Gastroesophageal sphincter (tissue), 4 donors: ENCODE data around the gene RPN1. TPM values are rescaled to one million over a fixed set of nuclear protein-coding genes. Genes with fewer than 3 reads are reported as not detected.

Source experiments
- ATAC-seq: fragments of 150-250 bp; one replicate; pipeline ENCODE4 v1.9.1; 2016; ENCODE audit warnings: mild to moderate bottlenecking, moderate library complexity
- H3K27ac ChIP-seq, 4 donors: fragments of 200-600 bp; sonication (generic) in 3 of 4; 1 replicate in 3 of 4; 2 replicates in 1 of 4; pipeline ENCODE4 v1.5.1; 2016 to 2019
- H3K27me3 ChIP-seq: fragments of 200-600 bp; sonication (generic); one replicate; pipeline ENCODE4 v1.5.1; 2019
- H3K36me3 ChIP-seq, 2 donors: fragments of 200-600 bp; sonication (generic); one replicate each; pipeline ENCODE4 v1.5.1; 2019; ENCODE audit warnings: control low read depth in 1 of 2
- H3K4me1 ChIP-seq, 3 donors: fragments of 200-600 bp; sonication (generic); 1 replicate in 2 of 3; 2 replicates in 1 of 3; pipeline ENCODE4 v1.5.1; 2016 to 2019; ENCODE audit warnings: control low read depth in 2 of 3
- H3K4me3 ChIP-seq, 2 donors: fragments of 200-600 bp; sonication (generic); one replicate each; pipeline ENCODE4 v1.5.1; 2019; ENCODE audit warnings: mild to moderate bottlenecking in 1 of 2, moderate library complexity in 1 of 2
- H3K9me3 ChIP-seq, 3 donors: fragments of 200-600 bp; sonication (generic); one replicate each; pipeline ENCODE4 v1.5.1; 2017 to 2019; ENCODE audit warnings: control low read depth in 2 of 3
- CTCF ChIP-seq, 4 experiments: fragments of 200-600 bp in 2 of 4; fragments of 450-650 bp in 2 of 4; sonication (generic) in 1 of 4; IDR thresholded peaks; one replicate each; pipeline ENCODE4 v1.5.1; 2017 to 2019; ENCODE audit warnings: antibody characterized with exemption in 4 of 4, mild to moderate bottlenecking in 2 of 4, moderate library complexity in 2 of 4
- EP300 ChIP-seq: sonication (generic); formaldehyde crosslinking; IDR thresholded peaks from one replicate; pipeline ENCODE4 v1.6.1; 2017; ENCODE audit warnings: antibody characterized with exemption, mild to moderate bottlenecking
- POLR2A ChIP-seq, 2 donors: fragments of 450-650 bp; IDR thresholded peaks; one replicate each; pipeline ENCODE4 v1.6.1; 2017; ENCODE audit warnings: antibody characterized with exemption in 2 of 2, mild to moderate bottlenecking in 2 of 2, moderate library complexity in 1 of 2
- POLR2AphosphoS5 ChIP-seq: sonication (generic); formaldehyde crosslinking; IDR thresholded peaks from one replicate; pipeline ENCODE4 v1.6.1; 2017; ENCODE audit warnings: antibody characterized with exemption
- WGBS, 2 donors: methylation state at CpG; one replicate each; pipeline ENCODE4 v1.1.5; 2018; ENCODE audit warnings: low coverage in 1 of 2; 5-methylcytosine and 5-hydroxymethylcytosine counted together
- total RNA-seq, 4 donors: library from RNA; depleted of rRNA; stranded (reverse); fragments of >200 nt; gene quantifications; one replicate each; pipeline ENCODE4 v1.1.0, GENCODE V29; 2016

RPN1 gene
- total RNA-seq, 4 donors from 2014 or later, result 144 to 243 (median 182) TPM

GRCh38 chr3:128605091-128606046, 45.2 kb downstream of the RPN1 start:
- no peak overlapping the region for H3K4me3 ChIP-seq
- no peak for TF ChIP-seq EP300
- no peak for TF ChIP-seq POLR2AphosphoS5
- no peak for TF ChIP-seq POLR2A (IDR thresholded peaks at IDR 0.05)
- no peak for TF ChIP-seq CTCF (IDR thresholded peaks at IDR 0.05)
- H3K27ac ChIP-seq, result no peak overlapping the region
- H3K27me3 ChIP-seq, result peaks cover 15% of the 10 kb centered on the region
- WGBS, 2 donors, result 53 to 76% methylated on average over 2 to 9 of the region's 11 CpGs
- H3K36me3 ChIP-seq, result no peaks in the 10 kb centered on the region
- peaks cover 0 to 13% (median 0%) of the 10 kb centered on the region in 3 donors for H3K4me1 ChIP-seq
- no peak for ATAC-seq
- no peaks in the 10 kb centered on the region for H3K9me3 ChIP-seq

- H3K36me3 ChIP-seq, result no peaks in the 10 kb centered on the region
- 40% methylated on average over 4 of the region's 20 CpGs; no CpG with 5 or more reads in 1 of the 2 donors for WGBS, 2 donors
- H3K9me3 ChIP-seq, result no peaks in the 10 kb centered on the region
- TF ChIP-seq CTCF (IDR thresholded peaks at IDR 0.05) (no peak), POLR2AphosphoS5 (no peak), POLR2A (IDR thresholded peaks at IDR 0.05) (no peak), EP300 (no peak)
- peaks cover 0 to 13% (median 0%) of the 10 kb centered on the region in 3 donors for H3K4me1 ChIP-seq
- no peak overlapping the region for H3K4me3 ChIP-seq
- ATAC-seq, result no peak
- peaks cover 15% of the 10 kb centered on the region for H3K27me3 ChIP-seq
- H3K27ac ChIP-seq, result no peak overlapping the region
Measured at GRCh38 chr3:128603811-128604775, 46.5 kb downstream of the RPN1 start.

- TF ChIP-seq POLR2A (IDR thresholded peaks at IDR 0.05) (no peak), POLR2AphosphoS5 (no peak), EP300 (no peak), CTCF (IDR thresholded peaks at IDR 0.05) (no peak)
- H3K4me3 ChIP-seq, result no peak overlapping the region
- peaks cover 0 to 9% (median 0%) of the 10 kb centered on the region in 3 donors for H3K4me1 ChIP-seq
- no peaks in the 10 kb centered on the region for H3K9me3 ChIP-seq
- WGBS, 2 donors, result 100% methylated on average over 3 of the region's 8 CpGs; no CpG with 5 or more reads in 1 of the 2 donors
- no peaks in the 10 kb centered on the region for H3K36me3 ChIP-seq
- H3K27me3 ChIP-seq, result peaks cover 15% of the 10 kb centered on the region
- H3K27ac ChIP-seq, result no peak overlapping the region
- no peak for ATAC-seq
Measured at GRCh38 chr3:128603313-128603712, 47.3 kb downstream of the RPN1 start.

- WGBS, 2 donors, result 67 to 73% methylated on average over 6 to 8 of the region's 18 CpGs
Measured at GRCh38 chr3:128598884-128599664, 51.5 kb downstream of the RPN1 start.

More at GRCh38 chr3:128598884-128599664, 51.5 kb downstream of the RPN1 start:
- no peak overlapping the region for H3K4me3 ChIP-seq
- no peaks in the 10 kb centered on the region for H3K9me3 ChIP-seq
- no peak for TF ChIP-seq POLR2A (IDR thresholded peaks at IDR 0.05)
- TF ChIP-seq POLR2AphosphoS5, result no peak
- TF ChIP-seq CTCF (IDR thresholded peaks at IDR 0.05), result no peak
- TF ChIP-seq EP300, result no peak
- H3K27me3 ChIP-seq, result peaks cover 14% of the 10 kb centered on the region
- no peak overlapping the region for H3K27ac ChIP-seq
- no peaks in the 10 kb centered on the region for H3K36me3 ChIP-seq
- H3K4me1 ChIP-seq, result no peaks in the 10 kb centered on the region
- no peak for ATAC-seq
